Renal cortical epithelial cell (primary cell): Measurements from ENCODE around the gene ST14. TPM values are rescaled to one million over a fixed set of nuclear protein-coding genes. Genes with fewer than 3 reads are reported as not detected.
"Not testable (repeated sequence)": the region's sequence is repeated elsewhere in the genome, so short reads cannot be mapped to it uniquely, and the experiment has no call there.

Source experiments
- DNase-seq: peaks from one replicate; pipeline ENCODE4 v3.0.0-alpha.2; 2011; ENCODE audit warnings: low read depth
- total RNA-seq: library from RNA; depleted of rRNA; stranded (reverse); fragments of >200 nt; gene quantifications from 2 replicates; pipeline ENCODE4 v1.2.3, GENCODE V29; 2014

The ST14 gene
- total RNA-seq, 1 donor from 2014 or later = 35.1 TPM

DNA sequence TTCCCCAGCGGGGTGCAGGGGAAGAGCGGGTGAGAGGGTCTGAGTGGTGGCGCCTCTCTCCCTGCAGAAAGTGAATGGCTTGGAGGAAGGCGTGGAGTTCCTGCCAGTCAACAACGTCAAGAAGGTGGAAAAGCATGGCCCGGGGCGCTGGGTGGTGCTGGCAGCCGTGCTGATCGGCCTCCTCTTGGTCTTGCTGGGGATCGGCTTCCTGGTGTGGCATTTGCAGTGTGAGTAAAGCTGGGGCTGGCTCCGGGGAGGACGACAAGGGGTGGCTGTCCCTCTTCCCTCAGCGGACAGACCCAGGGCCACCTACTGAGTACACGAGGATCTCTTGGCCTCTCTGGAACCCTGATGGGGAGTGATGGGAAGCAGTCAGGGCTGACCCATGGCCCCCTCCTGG, 28.5 kb downstream of the ST14 start:
- DNase-seq = no peak

- DNase-seq = no peak
Observed at GRCh38 chr11:130188585-130189347, 29.2 kb downstream of the ST14 start.

DNA sequence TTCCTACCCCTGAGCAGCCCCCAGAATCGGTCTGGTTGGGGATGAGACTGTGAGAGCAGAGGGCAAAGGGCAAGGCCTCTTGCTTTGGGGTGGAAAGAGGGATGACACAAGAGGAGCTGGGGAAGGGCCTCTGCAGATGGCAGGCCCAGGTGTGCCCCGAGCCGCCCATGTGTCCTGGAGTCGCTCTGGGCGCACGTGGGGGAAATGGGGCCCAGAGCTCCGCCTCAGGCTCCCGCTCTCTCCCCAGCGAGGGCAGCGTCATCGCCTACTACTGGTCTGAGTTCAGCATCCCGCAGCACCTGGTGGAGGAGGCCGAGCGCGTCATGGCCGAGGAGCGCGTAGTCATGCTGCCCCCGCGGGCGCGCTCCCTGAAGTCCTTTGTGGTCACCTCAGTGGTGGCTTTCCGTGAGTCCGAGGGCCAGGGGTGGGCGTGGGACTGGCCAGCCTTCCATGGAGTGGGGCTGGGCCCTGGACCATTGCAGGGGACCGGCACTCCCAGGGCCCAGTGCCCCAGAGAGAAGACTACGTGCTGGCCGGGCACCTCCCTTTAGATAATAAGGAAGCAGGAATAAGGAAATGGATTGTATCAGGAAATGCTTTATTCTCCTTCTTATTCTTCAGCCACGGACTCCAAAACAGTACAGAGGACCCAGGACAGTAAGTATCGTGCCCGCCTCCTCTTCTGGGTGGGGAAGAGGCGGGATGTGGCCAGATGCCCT, 30.1 kb downstream of the ST14 start:
- DNase-seq = no peak

DNA sequence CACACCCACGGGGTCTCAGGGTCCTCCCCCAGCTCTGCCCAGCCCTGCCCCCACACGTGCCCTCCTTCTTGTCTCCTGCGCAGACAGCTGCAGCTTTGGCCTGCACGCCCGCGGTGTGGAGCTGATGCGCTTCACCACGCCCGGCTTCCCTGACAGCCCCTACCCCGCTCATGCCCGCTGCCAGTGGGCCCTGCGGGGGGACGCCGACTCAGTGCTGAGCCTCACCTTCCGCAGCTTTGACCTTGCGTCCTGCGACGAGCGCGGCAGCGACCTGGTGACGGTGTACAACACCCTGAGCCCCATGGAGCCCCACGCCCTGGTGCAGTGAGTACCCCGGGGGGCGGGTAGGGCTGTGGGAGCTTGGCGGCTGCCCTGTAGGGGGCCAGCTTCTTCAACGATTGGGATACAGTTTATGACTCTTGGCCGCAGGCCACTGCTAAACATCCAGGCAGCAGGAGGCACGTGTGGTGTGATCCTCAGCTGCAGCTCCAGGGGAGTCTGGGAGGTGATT, 30.8 kb downstream of the ST14 start:
- DNase-seq = no peak

DNA sequence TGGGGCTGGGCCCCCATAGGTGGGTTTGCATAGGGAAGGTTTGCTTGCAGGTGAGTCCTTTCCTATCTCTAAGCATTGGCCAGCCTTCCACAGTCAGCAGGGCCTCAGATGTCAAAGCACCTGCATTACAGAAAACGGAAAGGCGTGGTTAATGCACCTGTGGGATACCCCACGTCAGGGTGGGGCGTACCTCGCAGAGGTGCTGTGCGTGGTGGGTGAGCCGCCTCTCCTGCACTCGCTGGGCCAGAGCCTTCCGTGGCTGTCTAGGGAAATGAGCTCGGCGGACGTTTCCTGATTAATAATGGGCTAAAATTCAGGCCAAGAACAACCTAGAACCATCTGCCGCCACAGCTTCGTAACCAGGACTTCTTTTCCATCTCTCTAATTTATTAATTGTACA, 32.3 kb downstream of the ST14 start:
- no peak for DNase-seq

DNA sequence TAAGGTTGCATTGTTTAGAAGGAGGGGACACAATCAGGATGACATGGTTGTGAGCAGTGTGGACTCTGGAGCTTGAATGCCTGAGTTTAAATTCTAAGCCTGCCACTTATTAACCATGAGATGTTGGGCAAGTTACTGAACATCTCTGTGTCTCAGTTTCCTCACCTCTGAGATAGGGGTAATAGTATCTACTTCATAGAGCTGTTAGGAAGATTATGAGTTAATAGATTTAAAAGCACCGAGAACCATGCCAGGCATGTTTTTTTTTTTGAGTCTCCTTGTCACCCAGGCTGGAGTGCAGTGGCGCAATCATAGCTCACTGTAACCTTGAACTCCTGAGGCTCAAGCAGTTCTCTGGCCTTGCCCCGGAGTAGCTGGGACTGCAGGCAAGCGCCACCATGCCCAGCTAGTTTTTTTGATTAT, 33.3 kb downstream of the ST14 start:
- peak; percentile 52 for DNase-seq

- DNase-seq = not testable (repeated sequence)
Observed at GRCh38 chr11:130193551-130193950, 34.0 kb downstream of the ST14 start.

GRCh38 chr11:130194241-130195023, 34.9 kb downstream of the ST14 start:
- no peak for DNase-seq

DNA sequence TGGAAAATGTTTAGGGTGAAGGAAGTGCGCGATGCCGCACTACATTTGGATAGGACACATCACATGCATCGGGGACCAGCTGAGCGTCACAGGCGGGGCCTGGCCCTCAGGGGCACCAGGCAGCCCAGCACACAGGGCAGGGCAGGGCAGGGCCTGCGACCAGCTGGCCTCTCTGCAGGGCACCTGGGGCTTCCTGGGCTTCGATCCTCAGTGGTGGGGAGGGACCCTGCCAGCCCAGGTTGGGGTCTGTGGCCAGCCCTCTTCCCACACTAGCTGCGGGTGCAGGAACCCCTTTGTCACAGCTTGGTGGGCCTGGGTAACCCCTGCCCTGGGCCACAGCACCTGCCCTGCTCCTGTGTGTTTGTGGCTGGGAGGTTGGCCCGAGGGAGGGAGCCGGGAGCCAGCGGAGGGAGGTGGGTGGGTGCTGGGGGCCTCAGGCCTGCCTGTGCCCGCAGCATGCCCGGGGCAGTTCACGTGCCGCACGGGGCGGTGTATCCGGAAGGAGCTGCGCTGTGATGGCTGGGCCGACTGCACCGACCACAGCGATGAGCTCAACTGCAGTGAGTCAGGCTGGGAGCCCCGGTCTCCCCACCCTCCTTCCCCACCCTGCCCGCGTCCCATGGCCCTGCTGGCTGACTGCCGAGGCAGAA, 37.9 kb downstream of the ST14 start:
- DNase-seq = no peak

- no peak for DNase-seq
Observed at GRCh38 chr11:130198292-130198691, 38.7 kb downstream of the ST14 start.

DNA sequence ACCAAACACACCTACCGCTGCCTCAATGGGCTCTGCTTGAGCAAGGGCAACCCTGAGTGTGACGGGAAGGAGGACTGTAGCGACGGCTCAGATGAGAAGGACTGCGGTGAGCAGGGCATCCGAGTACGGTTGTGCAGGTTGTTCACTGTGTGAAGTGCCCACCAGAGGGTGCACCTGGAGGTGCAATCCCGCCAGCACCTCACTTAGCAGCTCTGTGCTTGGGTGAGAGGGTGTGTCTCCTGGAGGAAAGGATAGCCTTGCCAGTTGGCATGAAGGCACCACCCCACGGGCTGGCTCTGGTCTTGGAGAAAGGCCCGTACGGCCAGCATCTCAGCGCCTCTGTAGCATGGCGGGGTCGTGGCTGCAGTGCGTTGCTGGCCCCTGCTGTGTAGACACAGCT, 39.4 kb downstream of the ST14 start:
- no peak for DNase-seq

DNA sequence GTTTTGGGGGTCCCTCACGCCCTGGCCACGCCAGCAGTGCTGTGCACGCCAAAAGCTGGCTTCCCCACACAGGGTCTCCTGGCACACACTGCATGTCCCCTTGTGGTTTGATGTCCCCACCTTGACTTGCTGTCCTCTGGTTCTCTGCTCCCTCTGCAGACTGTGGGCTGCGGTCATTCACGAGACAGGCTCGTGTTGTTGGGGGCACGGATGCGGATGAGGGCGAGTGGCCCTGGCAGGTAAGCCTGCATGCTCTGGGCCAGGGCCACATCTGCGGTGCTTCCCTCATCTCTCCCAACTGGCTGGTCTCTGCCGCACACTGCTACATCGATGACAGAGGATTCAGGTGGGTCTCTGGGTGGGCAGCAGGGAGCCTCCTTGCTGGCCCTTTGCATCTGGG, 40.2 kb downstream of the ST14 start:
- DNase-seq = no peak

GRCh38 chr11:130201026-130201425, 41.4 kb downstream of the ST14 start:
- no peak for DNase-seq

DNA sequence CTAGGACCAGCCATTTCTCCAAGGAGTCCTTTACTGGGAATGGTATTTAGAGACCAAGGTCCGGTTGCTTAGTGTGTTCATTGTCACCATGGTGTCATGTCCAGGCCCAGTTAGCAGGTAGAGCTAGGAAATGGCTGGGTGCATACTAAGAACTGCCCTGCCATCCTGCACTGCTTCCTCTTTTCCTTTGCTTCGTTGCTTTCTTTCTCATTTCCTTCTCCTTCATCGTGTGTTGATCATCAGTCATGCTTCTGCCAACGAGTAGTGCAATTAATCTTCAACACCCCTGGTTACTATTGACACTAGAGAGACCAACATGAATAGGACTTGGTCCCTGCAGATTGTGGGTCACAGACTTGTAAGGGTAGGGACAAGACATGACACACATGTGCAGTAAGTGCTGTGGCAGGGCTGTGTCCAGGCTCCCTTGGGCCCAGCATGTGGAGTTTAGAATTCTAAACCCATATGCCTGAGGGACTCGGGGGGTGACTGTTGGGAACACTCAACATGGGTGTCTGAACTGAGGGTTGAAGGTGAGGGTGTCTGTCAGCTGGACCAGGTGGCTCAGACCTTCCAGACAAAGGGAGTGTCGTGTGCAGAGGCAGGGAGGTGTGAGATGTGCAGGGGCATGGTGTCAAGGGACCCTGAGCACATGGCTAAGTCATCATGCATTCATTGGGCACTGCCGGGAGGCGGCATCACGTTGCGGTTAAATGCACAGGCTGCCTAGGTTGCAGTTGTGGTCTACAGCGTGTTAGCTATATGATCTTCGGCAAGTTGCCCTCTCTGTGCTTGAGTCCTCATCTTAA, 42.6 kb downstream of the ST14 start:
- DNase-seq = no peak

DNA sequence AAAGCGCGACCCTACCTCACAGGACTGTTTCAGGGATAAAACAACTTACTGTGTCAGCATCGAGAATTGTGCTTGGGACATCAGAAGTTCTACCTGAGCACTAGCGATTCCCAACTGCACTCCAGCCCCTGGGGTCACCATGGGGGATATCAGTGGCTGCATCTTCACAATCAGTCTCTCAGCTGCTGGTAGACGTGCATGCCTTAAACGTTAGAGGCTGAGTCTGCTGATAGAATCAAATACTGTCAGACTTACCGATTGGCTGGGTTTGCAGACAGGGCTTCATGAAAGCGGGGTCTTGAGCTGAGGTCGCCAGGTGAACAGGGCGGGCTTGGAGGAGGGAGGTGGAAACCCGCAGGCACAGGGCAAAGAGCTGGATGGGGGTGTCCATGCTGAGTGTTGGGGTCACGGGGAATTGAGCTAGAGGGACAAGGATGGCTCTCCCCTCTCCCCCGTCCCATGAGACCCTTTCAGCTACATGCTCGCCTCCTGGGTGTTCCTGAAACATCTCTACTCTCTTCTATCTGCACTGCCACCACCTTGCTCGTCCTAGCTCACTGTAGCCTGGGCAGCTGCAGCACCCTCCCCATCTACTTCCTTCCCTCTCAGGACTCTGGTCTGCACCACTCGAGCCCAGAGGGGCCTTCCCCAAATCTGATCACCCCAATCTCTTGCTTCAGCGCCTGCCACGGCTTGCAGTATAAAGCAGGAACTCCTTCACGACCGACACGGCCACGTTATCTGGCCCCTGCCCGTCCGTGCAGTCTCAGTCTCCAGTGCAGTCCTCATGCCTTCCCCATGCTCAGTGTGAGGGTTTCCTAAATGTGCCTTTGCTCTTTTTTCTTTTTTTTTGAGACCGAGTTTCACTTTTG, 43.5 kb downstream of the ST14 start:
- no peak for DNase-seq

DNA sequence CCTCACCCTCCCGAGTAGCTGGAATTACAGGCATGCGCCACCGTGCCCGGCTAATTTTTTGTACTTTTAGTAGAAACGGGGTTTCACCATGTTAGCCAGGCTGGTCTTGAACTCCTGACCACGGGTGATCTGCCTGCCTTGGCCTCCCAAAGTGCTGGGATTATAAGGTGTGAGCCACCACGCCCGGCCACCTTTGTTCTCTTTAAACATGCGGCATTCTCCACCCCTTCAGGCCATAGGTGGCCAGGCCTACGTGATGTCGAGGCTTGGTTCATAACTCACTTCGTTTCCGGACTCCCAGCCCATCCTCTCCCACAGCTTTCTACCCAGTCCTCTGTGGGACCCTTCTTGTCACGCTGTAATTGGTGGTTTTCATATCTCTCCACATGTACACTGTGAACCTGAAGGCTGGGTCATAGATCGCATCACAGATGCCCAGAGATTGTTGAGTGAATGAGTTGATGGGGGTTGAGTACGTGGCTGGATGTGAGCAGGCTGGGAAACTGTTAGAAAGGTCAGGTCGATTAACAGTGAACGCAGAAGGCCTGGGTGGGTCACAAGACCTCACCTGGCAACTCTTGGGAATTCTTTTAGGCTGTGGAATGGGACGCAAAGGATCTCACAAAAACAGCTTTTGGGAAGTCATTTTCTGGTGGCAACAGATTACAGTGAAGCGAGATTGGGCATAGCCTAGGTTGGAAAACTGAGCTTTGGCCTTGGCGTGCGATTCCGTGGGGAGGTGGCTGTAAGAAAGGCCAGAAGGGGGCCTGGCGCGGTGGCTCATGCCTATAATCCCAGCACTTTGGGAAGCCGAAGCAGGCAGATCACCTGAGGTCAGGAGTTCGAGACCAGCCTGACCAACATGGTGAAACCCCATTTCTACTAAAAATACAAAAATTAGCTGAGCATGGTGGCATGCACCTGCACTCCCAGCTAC, 44.5 kb downstream of the ST14 start:
- no peak for DNase-seq

DNA sequence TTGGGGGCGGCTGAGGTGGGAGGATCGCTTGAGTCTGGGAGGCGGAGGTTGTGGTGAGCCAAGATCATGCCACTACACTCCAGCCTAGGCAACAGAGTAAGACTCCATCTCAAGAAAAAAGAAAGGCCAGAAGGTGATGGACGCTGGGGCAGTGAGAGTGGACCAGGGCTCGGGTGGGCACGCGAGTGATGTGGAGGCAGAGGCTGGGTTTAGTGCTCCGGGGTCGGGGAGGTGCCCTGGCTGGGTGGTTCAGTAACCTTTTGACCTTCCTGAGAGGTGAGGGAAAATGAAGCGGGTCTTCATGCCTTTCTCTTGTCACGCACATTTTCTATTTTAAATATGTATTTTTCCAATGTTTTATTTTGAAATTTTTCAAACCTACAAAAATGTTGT, 45.1 kb downstream of the ST14 start:
- DNase-seq = no peak

GRCh38 chr11:130206141-130206540, 46.6 kb downstream of the ST14 start:
- no peak for DNase-seq
